SU-DHL-6 (cell line): ENCODE measurements around the gene FAM117A.
A peak's percentile ranks its signal among the peaks of the same experiment; 100 is the strongest.

Source experiments
- H2AFZ ChIP-seq: fragments of 200-600 bp; sonication (generic); 2 replicates; pipeline ENCODE4 v1.6.1; 2014; ENCODE audit warnings: low read depth, mild to moderate bottlenecking, moderate library complexity, mixed read lengths, antibody characterized with exemption, low read length; ENCODE audit not compliant: severe bottlenecking
- H3F3A ChIP-seq: fragments of 200-600 bp; shearing (Covaris generic); 2 replicates; pipeline ENCODE4 v1.6.0; 2016; ENCODE audit warnings: antibody characterized with exemption, mild to moderate bottlenecking; ENCODE audit not compliant: insufficient read depth
- H3K27ac ChIP-seq: fragments of 200-600 bp; sonication (generic); 2 replicates; pipeline ENCODE4 v1.5.1; 2016; ENCODE audit warnings: low read depth, mild to moderate bottlenecking, low read length, moderate library complexity, mixed read lengths
- H3K27me3 ChIP-seq: fragments of 200-600 bp; sonication (generic), shearing (Covaris generic); 2 replicates; pipeline ENCODE4 v1.6.0; 2014; ENCODE audit warnings: mild to moderate bottlenecking, low read length
- H3K36me3 ChIP-seq: fragments of 200-600 bp; sonication (generic); 2 replicates; pipeline ENCODE4 v1.6.1; 2014; ENCODE audit warnings: mild to moderate bottlenecking, low read length, mixed read lengths
- H3K4me2 ChIP-seq: fragments of 300-600, 200-600 bp; shearing (Covaris generic), sonication (generic); 2 replicates; pipeline ENCODE4 v1.6.0; 2014; ENCODE audit warnings: low read length, low read depth, mild to moderate bottlenecking; ENCODE audit not compliant: poor library complexity, severe bottlenecking
- H3K4me3 ChIP-seq: fragments of 200-600 bp; sonication (generic); 2 replicates; pipeline ENCODE4 v1.5.1; 2014; ENCODE audit warnings: antibody characterized with exemption, low read length, mild to moderate bottlenecking, mixed read lengths; ENCODE audit not compliant: insufficient read depth, poor library complexity, severe bottlenecking
- H3K79me2 ChIP-seq: fragments of 200-600 bp; sonication (generic); 2 replicates; pipeline ENCODE4 v1.6.1; 2014; ENCODE audit warnings: mild to moderate bottlenecking, low read length, moderate library complexity; ENCODE audit not compliant: insufficient read depth
- H3K9ac ChIP-seq: fragments of 200-600 bp; sonication (generic); 2 replicates; pipeline ENCODE4 v1.7.0; 2014; ENCODE audit warnings: mild to moderate bottlenecking, low read length
- H3K9me2 ChIP-seq: fragments of 200-600 bp; sonication (generic); replicated peaks from 2 replicates; pipeline ENCODE4 v1.6.1; 2014; ENCODE audit warnings: low read length; ENCODE audit not compliant: insufficient read depth
- H3K9me3 ChIP-seq: fragments of 200-600 bp; sonication (generic); 2 replicates; pipeline ENCODE4 v1.6.1; 2014; ENCODE audit warnings: low read length, mixed read lengths; ENCODE audit not compliant: insufficient read depth
- H4K20me1 ChIP-seq: fragments of 200-600 bp; sonication (generic); 2 replicates; pipeline ENCODE4 v1.6.1; 2014; ENCODE audit warnings: low read depth, mild to moderate bottlenecking, antibody characterized with exemption, low read length, moderate library complexity, mixed read lengths
- EZH2phosphoT487 ChIP-seq: fragments of 200-600 bp; sonication (generic), shearing (Covaris generic); conservative IDR thresholded peaks from 2 replicates; pipeline ENCODE4 v1.6.1; 2018; ENCODE audit warnings: mild to moderate bottlenecking, antibody characterized with exemption, low read length, moderate library complexity, mixed read lengths
- TF ChIP-seq, protein P1 (sequence below): fragments of 200-600 bp; sonication (generic); IDR thresholded peaks from one replicate; pipeline ENCODE4 v1.5.1; 2017; ENCODE audit warnings: antibody characterized with exemption, mild to moderate bottlenecking, low read length, moderate library complexity; ENCODE audit not compliant: insufficient read depth, poor library complexity, severe bottlenecking

Gene FAM117A

DNA sequence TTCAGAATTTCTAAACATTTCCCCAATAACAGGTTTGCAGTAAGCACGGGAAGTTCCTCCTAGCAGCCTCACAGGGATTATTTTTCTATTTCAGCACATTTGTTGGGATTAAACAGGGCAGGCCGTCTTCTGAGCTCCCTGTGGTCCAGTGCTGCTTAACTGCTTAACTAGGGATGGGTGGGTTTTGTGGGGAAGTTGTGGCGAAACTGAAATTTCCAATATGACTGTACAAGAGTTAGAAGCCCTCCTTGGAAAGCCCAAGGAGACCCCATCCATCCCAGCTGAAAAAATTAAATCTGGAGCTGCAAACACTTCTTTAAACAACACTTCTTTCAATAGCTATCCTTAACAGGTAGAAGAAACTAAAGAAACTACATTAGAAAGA lies 22.2 kb downstream of the FAM117A start:
- TF ChIP-seq, protein P1, sequence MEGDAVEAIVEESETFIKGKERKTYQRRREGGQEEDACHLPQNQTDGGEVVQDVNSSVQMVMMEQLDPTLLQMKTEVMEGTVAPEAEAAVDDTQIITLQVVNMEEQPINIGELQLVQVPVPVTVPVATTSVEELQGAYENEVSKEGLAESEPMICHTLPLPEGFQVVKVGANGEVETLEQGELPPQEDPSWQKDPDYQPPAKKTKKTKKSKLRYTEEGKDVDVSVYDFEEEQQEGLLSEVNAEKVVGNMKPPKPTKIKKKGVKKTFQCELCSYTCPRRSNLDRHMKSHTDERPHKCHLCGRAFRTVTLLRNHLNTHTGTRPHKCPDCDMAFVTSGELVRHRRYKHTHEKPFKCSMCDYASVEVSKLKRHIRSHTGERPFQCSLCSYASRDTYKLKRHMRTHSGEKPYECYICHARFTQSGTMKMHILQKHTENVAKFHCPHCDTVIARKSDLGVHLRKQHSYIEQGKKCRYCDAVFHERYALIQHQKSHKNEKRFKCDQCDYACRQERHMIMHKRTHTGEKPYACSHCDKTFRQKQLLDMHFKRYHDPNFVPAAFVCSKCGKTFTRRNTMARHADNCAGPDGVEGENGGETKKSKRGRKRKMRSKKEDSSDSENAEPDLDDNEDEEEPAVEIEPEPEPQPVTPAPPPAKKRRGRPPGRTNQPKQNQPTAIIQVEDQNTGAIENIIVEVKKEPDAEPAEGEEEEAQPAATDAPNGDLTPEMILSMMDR, result no peak
- TF ChIP-seq EZH2phosphoT487, result no peak
- H3K9me3 ChIP-seq, result no peaks in the 10 kb centered on the region
- H3K9ac ChIP-seq, result no peak overlapping the region
- H4K20me1 ChIP-seq, result no peaks in the 10 kb centered on the region
- H2AFZ ChIP-seq, result no peak overlapping the region
- H3K27me3 ChIP-seq, result no peaks in the 10 kb centered on the region
- no peak overlapping the region for H3K4me2 ChIP-seq
- peaks cover 3% of the 10 kb centered on the region; the same call in 1 of the 2 replicates for H3F3A ChIP-seq
- no peak overlapping the region for H3K4me3 ChIP-seq
- H3K9me2 ChIP-seq, result no peaks in the 10 kb centered on the region
- H3K79me2 ChIP-seq, result no peaks in the 10 kb centered on the region
- H3K27ac ChIP-seq, result no peak overlapping the region
- no peaks in the 10 kb centered on the region for H3K36me3 ChIP-seq

DNA sequence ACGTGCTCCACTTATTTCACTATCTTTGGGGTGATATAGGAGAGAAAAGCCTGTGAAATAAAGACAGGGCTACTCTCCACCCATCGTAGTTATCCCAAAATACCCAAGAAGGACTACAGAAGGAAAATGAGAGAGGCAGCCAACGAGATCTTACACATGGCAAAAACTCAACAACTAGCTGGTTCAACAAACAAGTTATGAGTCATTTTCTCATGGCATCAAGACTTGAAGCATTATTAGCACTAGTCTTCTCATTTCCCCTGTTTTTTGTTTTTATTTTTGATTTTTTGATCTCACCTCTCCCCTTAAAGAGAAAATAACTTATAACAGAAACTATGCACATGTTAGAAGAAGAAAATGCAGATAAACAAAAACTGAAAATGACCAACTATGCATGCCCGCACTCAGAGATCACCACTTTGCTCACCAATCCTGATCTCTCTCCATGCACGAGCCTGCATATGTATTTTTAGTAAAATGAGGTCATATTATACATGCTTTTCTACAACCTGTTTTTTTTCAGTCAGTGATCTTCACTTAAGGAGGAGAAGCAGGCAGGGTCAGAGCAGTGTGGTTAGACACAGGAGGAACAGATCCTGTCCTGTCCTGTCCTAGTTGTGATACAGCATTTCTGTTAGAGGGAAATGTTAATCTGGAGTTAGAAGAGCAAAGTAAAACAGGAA lies 22.8 kb downstream of the FAM117A start:
- TF ChIP-seq, protein P1, result no peak
- no peak for TF ChIP-seq EZH2phosphoT487
- no peak overlapping the region for H2AFZ ChIP-seq
- no peak overlapping the region for H3K4me3 ChIP-seq
- H3K27ac ChIP-seq, result no peak overlapping the region
- H3K79me2 ChIP-seq, result no peaks in the 10 kb centered on the region
- H3K9ac ChIP-seq, result no peak overlapping the region
- no peaks in the 10 kb centered on the region for H3K27me3 ChIP-seq
- no peaks in the 10 kb centered on the region for H3K36me3 ChIP-seq
- H3K9me3 ChIP-seq, result no peaks in the 10 kb centered on the region
- no peak overlapping the region for H3K4me2 ChIP-seq
- peaks cover 3% of the 10 kb centered on the region; the same call in 1 of the 2 replicates for H3F3A ChIP-seq
- no peaks in the 10 kb centered on the region for H4K20me1 ChIP-seq
- H3K9me2 ChIP-seq, result no peaks in the 10 kb centered on the region

DNA sequence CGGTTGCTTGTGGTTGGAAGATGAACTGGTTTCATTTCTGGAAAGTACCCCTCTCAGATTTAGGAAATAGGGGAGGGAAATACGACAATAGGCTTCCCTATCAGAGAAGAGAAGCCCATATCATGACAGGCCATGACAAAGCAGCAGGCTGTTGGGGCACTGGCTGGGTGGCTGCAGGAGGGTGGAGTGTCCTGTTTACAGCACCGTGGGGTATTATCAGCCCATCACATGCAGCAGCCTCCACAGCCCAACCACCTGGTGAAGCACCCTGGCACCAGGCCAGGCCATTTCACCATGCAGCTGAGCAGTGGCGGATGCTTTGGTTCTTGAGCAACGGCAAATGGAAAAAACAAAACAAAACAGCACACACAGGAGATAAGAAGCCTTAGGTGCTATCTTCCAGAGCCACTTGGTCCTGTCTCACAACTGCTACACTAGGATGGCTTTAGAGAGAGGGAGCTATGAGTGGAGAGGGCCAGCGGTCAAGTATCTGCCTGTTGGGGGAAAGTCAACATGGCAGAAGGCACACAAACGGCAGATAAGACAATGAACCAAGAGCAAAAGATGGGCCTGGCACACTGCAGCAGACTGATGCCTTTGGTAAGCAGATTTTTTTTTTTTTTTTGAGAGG lies 24.2 kb downstream of the FAM117A start:
- no peaks in the 10 kb centered on the region for H3K79me2 ChIP-seq

More for the DNA sequence above, 24.2 kb downstream of the FAM117A start:
- no peak overlapping the region for H3K9ac ChIP-seq
- no peaks in the 10 kb centered on the region for H3K9me3 ChIP-seq
- no peak overlapping the region for H2AFZ ChIP-seq
- no peaks in the 10 kb centered on the region for H3K27me3 ChIP-seq
- H3K4me2 ChIP-seq, result peak overlapping the region; percentile 37
- no peak overlapping the region for H3K4me3 ChIP-seq
- no peaks in the 10 kb centered on the region for H3K9me2 ChIP-seq
- H3K36me3 ChIP-seq, result no peaks in the 10 kb centered on the region
- TF ChIP-seq EZH2phosphoT487, result no peak
- TF ChIP-seq, protein P1, result no peak
- peaks cover 3% of the 10 kb centered on the region; the same call in 1 of the 2 replicates for H3F3A ChIP-seq
- H3K27ac ChIP-seq, result peak overlapping the region; percentile 56
- H4K20me1 ChIP-seq, result no peaks in the 10 kb centered on the region
